ENCODE data around the gene ARHGAP32.

Gene ARHGAP32

DNA sequence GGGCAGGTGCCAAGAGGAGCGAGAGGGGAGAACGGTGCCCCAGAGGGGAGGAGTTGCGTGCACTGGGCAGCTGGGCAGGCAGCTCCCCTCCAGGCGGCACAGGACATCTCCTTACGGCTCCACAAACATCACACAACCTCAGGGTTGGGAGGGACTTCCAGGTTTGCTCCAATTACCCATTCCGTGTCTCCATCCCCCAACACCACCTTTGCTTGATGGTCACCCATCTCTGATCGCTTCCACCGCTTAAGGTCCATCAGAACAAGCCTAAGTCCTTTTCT is 235.0 kb downstream of the ARHGAP32 start:
- TF ChIP-seq, protein P1, sequence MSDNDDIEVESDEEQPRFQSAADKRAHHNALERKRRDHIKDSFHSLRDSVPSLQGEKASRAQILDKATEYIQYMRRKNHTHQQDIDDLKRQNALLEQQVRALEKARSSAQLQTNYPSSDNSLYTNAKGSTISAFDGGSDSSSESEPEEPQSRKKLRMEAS (IDR thresholded peaks at IDR 0.05; ENCODE audit: low read depth, low read length), result no peak
- TF ChIP-seq POLR2A (IDR thresholded peaks at IDR 0.05; ENCODE audit: extremely low read depth, insufficient read length) (no peak), MYC (IDR thresholded peaks at IDR 0.05; ENCODE audit: low read depth, low read length) (no peak)
- TF ChIP-seq, protein P2, sequence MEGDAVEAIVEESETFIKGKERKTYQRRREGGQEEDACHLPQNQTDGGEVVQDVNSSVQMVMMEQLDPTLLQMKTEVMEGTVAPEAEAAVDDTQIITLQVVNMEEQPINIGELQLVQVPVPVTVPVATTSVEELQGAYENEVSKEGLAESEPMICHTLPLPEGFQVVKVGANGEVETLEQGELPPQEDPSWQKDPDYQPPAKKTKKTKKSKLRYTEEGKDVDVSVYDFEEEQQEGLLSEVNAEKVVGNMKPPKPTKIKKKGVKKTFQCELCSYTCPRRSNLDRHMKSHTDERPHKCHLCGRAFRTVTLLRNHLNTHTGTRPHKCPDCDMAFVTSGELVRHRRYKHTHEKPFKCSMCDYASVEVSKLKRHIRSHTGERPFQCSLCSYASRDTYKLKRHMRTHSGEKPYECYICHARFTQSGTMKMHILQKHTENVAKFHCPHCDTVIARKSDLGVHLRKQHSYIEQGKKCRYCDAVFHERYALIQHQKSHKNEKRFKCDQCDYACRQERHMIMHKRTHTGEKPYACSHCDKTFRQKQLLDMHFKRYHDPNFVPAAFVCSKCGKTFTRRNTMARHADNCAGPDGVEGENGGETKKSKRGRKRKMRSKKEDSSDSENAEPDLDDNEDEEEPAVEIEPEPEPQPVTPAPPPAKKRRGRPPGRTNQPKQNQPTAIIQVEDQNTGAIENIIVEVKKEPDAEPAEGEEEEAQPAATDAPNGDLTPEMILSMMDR (IDR thresholded peaks at IDR 0.05; ENCODE audit: low read depth, low read length), result no peak
- H3K4me3 ChIP-seq (ENCODE audit: low read depth, low read length), result no peak overlapping the region
- DNase-seq (ENCODE audit: low read depth), result no peak

DNA sequence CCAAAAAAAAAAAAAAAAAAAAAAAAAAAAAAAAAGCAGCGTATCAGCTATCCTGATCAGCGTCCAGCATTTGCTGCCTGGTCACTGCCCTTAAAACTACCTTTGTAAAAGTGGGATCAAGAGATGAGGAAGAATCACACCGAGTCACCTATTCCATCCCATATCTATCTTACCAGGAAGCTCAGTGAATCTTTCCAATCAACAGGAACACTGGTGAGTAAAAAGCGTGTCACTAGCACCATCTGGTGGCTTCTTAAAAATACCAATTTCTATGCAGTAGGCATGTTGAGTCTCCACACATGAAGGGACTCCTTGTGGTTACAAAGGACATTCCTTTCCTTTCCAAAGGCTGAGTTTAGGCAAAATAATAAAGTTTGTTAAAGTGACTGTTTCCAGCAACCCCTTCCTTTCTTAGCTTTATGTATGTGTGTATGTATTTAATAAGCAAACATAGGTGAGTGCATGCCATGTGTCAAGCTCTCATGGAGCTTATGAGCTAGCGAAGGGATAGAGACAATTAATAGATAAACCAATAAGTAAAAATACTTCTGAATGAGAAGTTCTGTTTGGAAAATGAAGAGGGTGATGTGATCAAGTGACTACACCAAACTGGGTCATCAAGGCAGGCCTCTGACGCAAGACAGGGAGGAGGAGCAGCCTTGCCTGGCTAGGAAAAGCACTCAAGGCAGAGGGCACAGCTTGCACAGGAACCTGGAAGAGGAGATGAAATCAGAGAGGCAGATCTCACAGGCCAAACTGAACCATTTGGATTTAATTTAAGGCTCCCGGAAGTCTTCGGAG is 235.5 kb downstream of the ARHGAP32 start:
- H3K4me3 ChIP-seq (ENCODE audit: low read depth, low read length), result no peak overlapping the region
- TF ChIP-seq POLR2A (IDR thresholded peaks at IDR 0.05; ENCODE audit: extremely low read depth, insufficient read length), result no peak
- TF ChIP-seq, protein P2 (IDR thresholded peaks at IDR 0.05; ENCODE audit: low read depth, low read length), result peak; percentile 62
- peak; percentile 62 for DNase-seq (ENCODE audit: low read depth)

DNA sequence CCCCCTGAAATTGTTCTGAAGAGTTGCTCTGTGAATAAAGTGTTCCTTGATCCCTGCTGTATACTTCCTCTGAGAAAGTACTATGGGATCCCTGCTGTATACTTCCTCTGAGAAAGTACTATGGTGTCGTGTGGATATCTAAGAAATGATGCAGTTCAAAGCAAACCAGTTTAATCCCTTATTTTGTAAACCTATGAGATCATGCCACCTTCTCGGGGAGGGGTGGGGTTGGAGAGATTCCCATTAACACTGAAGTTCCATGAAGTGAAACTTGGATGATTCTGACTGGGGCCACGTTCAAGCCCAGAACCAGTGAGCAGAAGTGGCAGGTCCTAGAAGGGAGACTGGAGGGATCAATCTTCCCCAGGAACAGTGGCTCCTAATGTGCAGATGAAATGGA is 236.5 kb downstream of the ARHGAP32 start:
- no peak for DNase-seq (ENCODE audit: low read depth)
- H3K4me3 ChIP-seq (ENCODE audit: low read depth, low read length), result no peak overlapping the region
- TF ChIP-seq MYC (IDR thresholded peaks at IDR 0.05; ENCODE audit: low read depth, low read length) (no peak), POLR2A (IDR thresholded peaks at IDR 0.05; ENCODE audit: extremely low read depth, insufficient read length) (no peak)
- TF ChIP-seq, protein P1 (IDR thresholded peaks at IDR 0.05; ENCODE audit: low read depth, low read length), result no peak
- TF ChIP-seq, protein P2 (IDR thresholded peaks at IDR 0.05; ENCODE audit: low read depth, low read length), result no peak

DNA sequence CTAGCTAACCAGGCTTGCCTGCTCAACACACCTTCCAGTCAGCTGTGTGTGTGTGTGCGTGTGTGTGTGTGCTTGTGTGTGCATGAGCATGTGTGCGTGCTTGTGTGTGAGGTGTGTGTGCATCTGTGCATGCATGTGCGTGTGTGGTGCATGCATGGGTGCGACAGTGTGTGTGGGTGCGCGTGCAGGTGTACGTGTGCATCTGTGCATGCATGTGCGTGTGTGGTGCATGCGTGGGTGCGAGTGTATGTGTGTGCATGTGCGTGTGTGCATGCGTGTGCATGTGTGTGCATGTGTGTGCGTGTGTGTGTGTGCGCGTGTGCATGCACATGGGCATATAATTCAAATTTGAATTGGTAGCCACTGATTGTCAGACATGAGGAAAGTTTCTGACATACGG is 239.0 kb downstream of the ARHGAP32 start:
- no peak for DNase-seq (ENCODE audit: low read depth)
- TF ChIP-seq MYC (IDR thresholded peaks at IDR 0.05; ENCODE audit: low read depth, low read length) (no peak), POLR2A (IDR thresholded peaks at IDR 0.05; ENCODE audit: extremely low read depth, insufficient read length) (no peak)
- TF ChIP-seq, protein P1 (IDR thresholded peaks at IDR 0.05; ENCODE audit: low read depth, low read length), result no peak
- TF ChIP-seq, protein P2 (IDR thresholded peaks at IDR 0.05; ENCODE audit: low read depth, low read length), result no peak
- no peak overlapping the region for H3K4me3 ChIP-seq (ENCODE audit: low read depth, low read length)

DNA sequence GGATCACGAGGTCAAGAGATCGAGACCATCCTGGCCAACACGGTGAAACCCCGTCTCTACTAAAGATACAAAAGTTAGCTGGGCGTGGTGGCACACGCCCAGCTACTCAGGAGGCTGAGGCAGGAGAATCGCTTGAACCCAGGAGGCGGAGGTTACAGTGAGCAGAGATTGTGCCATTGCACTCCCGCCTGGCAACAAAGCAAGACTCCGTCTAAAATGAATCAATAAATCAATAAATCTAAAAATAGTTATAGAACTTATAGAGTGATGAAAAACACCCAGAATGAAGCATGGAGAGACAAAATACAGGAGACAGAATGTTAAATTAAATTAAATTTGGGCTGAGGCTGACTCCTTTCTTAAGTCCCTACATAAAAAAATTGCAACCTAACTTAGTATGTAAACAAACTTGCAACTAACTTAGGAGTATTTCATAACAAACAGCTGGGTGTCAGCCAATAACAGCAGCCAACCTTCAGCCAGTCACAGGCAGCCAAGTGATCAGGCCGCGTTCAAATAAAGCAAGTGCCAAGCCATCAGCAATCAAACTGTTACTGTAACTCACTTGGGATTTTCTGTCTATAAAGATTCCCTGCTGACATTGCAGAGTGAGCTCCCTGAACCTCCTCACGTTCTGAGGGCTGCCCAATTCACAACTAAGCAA is 242.2 kb downstream of the ARHGAP32 start:
- TF ChIP-seq POLR2A (IDR thresholded peaks at IDR 0.05; ENCODE audit: extremely low read depth, insufficient read length) (no peak), MYC (IDR thresholded peaks at IDR 0.05; ENCODE audit: low read depth, low read length) (no peak)
- TF ChIP-seq, protein P2 (IDR thresholded peaks at IDR 0.05; ENCODE audit: low read depth, low read length), result no peak
- DNase-seq (ENCODE audit: low read depth), result no peak
- no peak overlapping the region for H3K4me3 ChIP-seq (ENCODE audit: low read depth, low read length)

All from NB4 (cell line).